ENCODE results near the gene NDOR1.
"Not testable (repeated sequence)": the region's sequence is repeated elsewhere in the genome, so short reads cannot be mapped to it uniquely, and the experiment has no call there.

The NDOR1 gene

DNA sequence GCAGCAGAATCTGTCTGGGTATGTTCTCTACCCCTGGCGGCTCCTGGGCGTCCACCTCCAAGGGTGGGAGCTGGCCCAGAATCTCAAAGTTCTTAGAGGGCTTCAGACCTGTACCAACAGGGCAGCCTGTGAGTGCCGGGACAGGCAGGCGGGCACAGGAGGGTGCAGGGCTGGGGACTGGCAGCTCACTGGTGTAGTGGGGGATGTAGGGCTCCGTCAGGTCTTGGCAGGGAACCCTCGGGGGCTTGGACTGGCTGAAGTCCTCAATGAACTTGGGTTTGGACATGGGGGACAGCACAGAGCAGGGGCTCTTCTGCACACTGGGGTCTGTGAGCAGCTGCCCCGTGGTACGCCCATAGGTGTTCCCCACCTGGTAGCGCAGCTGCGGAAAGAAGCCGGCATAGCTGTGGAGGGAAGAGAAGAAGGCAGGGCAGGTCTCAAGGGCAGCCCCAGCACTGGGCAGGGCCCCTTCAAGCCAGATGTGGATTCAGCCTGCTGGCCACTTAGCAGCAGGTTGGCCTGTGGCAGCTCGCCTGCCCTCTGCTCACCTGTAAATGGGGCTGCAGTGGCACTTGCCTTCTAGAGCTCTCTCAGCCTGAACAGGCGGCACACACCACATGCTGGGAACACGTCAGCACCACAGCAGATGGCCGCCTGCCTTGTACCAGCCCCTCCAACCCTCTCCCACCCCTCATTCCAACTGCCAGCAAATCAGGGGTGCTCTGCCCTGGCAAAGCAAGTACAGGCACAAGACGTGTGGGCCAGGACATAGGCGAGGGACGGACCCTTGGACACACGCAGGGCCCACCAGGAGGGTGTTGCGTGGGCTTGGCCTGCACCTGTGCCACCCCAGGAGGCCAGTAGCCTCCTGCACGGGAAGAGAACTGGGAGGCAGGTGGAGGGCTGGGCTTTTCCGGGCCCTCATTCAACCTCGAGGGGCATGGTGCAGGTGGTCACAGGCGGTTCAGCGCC lies 40.2 kb downstream of the NDOR1 start:
- DNase-seq = no peak

DNA sequence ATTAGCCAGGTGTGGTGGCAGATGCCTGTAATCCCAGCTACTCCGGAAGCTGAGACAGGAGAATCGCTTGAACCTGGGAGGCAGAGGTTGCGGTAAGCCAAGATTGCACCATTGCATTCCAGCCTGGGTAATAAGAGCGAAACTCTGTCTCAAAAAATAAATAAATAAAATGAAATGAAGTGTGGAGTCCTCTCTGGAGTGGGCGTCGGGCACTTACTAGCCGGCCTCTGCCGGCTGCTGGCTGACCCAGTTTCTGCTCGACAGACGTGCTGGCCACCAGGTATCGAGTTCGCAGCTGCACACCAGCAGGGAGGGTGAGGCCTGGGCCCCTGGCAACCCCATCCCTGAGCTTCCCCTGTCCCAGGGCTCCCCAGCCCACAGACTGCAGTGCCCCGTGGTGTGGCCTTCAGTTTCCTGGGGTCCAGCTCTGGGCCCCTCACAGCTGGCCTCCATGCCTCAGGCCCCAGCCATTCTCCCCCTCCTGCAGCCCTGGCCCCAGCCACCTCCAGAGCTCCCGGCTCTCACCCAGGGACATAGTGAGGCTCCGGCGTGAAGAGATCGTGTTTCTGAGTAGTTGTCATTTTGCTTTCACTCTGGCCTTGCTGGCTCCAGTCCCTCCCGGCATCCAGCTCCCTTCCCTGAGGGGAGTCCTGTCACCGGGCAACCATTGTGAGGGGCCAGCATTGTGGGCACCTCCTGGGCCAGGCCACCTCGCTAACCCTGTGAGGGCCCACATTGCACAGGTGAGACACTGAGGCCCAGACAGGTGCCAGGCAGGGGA lies 41.8 kb downstream of the NDOR1 start:
- DNase-seq = no peak

DNA sequence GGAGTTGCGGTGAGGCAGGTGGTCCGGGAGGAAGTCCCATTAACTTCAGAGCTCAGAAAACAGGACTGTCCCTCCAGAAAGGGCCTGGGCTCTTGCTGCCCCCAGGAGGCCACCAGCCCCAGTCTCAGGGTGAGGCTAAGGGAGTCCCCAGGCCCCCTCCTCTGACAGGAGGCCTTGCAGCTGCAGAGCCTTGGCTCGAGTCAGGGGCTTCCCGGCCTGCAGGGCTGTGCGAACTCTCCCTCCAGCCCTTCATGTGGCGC lies 42.3 kb downstream of the NDOR1 start:
- no peak for DNase-seq

DNA sequence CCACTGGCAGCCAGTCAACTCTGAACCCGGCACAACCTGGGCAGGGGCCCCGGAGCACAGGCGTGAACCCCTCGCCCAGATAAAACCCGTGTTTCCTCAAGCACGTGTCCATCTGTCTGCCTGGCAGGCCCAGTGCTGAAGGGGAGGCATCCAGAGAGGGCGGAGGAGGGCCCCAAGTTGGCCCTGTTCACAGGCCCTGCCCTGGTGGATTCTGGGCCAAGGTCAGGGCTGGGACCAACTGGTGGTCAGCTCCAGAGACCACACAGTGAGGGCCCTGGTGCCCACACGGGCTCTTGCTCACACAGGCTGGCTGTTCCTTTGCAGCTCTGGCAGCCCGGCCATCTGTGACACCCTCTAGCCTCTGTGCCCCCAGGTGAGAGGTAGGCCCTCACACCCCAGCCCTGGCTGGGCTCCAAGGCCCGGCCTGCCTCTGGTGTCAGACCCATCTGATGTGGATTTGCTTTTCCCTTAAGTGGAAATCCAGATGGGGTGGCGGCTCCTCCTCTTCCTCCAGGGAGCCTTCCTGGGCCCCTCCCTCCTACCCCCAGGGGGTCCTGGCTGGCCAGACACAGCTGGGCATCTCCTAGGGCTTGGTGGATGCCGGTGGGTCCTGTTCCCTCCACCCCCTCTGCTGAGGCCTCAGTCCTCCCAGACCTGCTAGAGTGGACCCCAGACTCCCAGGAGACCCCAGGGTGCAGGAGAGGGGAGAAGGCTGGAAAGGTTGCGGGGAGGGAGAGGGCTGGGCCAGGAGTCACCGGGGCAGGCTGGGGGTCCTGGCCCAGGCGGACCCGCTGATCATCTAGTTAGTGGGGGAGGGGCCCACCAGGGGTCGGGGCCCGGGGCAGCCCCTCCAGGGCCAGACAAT lies 45.1 kb downstream of the NDOR1 start:
- DNase-seq = no peak

DNA sequence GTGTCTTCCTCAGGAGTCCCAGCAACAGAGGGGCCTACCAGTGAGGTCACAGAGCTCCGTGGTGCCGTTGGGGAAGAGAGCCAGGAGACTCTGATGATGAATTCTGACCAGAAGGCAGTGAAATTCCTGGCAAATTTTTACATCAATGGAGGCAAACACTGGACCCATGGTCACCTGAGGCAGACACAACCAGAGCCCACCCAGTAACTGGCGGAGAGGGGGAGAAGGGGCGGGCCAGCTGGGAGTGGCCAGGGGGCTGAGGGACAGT lies 45.6 kb downstream of the NDOR1 start, which contains the start of gene STPG3:
STPG3 (plus strand) TSS at position 93 of the 268 bp plus-strand sequence; CDS start at position 94, 1 bp downstream.
- DNase-seq = no peak

DNA sequence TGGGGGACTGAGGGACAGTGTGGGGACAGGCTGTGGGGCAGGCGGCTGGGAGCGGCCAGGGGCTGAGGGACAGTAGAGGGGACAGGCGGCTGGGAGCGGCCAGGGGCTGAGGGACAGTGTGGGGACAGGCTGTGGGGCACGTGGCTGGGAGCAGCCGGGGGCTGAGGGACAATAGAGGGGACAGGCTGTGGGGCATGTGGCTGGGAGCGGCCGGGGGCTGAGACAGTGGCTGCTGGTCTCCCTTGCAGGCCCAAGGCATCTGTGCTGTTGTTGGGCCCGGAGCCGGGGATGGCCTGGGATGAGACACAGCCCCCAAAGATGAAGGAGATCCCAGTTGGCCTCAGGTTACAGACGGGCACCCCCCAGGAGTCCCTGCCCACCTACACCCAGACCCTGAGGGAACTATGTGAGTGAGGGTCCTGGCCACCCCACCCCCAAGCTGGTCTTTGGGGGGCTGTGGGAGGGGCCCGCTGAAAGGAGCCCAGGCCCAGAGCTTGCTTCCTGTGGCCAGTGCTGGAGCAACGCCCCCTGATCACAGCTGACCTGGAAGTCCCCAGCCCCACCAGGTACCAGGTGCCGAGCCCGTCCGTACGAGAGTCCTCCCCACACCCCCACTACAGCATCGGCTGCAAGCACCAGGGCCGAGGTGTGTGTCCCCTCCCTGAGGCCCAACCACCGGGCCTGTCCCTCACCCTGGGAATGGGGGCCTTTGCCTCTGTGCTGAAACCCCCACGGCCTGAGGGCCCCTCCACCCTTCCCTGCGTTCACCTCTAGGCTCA lies 46.2 kb downstream of the NDOR1 start:
- no peak for DNase-seq

DNA sequence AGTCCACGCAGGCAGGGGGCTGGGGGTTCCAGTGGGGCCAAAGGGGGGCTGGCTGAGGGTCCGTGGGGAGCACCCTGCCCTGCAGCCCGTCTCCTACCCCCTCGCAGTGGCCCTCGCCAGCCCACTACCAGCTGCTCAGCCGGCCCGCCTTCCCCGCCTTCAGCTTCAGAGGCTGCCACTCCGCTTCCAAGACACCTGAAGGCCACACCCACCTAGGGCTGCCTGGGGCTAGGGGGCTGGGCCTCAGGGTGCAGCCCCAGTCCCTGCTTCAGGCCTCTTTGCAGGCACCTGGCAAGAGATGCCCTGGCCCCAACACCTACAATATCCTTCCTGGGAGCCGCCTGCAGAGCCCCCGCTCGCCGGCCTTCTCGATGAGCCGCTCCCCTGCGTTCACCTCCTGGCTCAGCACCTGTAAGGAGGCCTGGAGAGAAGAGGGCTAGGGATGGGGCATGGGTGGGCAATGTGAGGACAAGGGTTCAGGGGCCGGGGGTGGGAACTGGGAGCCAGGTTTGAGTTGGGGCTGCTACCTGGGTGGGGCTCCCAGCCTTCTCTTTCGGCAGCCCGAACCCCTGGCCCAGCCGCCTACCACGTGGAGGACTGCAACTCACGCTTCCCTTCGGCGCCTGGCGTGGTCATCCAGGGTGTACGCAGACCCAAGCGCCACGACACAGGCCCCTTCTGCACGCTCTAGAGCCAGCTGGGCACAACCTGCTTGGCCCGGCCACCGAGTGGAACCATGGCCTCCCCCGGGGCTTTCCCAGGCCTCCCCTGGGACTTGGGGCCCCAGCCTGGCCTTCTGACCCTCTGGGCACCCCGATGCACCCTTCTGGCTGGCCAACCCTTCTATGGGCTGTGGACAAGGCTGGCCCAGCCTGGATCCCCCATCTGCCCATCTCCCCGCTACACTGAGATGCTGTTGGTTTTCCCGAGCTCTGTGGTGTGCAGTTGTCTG lies 47.3 kb downstream of the NDOR1 start:
- DNase-seq = no peak

DNA sequence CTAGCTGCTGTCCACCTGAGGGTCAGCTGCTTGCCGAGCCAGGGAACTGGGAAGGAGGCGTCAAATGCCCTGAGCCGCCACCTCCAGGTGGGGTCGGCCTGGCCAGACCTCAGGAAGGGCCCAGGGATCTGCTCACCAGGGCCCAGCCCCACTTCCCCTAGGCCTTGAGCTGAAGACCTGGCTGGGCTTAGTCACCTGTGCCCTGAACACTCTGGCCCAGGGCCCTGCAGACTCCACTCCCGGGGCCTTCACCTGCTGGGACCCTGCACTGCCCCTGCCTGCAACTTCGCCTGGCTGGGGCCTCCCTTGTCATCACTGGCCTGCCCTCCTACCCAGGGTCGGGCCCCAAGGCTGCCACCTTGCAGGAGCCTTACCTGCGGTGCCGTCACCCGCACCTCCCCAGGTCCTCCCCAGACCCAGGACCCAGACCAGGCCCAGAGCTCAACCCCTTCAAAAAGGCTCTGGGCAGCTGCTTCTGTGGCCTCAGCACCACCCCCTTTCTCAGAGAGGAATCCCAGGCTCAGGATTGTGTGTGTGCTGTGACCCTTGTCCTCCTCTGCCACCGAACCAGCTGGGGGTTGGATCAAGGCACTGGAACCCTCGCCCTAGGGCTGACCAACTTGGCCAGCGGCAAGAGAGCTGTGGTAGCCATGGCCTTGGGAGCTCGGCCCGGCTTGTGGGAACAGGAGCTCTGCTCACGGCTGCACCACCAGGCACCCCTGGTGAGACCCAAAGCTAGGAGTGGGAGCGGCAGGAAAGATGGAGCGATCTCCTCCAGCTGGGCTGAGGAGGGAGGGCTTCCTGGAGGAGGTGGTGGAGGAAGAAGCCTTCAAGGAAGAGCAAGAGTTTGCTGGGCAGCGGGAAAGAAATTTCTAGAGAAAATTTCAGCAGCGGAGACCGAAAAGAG lies 48.5 kb downstream of the NDOR1 start:
- DNase-seq = no peak

DNA sequence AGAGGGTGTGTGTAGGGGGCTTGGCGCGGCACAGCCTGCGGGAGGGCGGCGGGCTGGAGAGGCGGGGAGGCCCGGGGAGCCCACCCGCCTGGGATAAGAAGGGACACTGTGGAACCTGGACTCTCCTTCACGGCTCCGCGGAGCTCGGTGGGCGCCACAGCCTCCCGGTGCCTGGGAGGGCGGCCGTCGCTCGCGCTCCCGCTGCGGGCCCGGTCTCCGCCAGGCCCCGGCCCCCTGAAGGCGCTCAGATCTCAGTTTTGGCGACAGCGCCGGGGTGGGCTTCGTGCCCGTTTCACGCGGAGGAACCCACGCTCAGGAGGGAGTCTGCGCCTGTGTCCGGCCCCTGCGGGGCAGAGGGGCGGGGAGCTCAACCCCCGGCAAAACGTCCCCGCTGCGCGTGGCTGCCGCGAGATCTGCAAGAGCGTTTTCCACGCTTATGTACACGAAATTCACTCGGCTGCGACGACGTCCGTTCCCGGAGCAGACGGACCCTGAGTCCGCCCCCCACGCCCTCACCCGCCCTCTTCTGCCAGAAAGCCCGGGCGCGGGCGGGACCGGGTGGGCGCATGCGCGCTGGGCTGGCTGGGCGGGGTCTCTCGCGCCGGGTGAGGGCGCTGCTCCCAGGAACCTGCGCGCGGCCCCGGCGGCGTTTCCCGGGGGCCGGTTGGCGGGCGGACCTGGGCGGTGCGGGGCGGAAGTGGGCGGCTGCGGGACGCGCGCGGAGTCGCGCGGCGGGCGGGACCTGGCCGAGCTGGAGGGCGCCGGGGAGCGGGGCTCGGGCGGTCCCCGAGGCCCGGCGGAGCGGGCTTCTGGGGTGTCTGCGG lies 49.3 kb downstream of the NDOR1 start, which contains the start of gene NELFB:
NELFB (plus strand) TSS at position 704 of the 824 bp plus-strand sequence.
- peak; percentile 94 for DNase-seq

DNA sequence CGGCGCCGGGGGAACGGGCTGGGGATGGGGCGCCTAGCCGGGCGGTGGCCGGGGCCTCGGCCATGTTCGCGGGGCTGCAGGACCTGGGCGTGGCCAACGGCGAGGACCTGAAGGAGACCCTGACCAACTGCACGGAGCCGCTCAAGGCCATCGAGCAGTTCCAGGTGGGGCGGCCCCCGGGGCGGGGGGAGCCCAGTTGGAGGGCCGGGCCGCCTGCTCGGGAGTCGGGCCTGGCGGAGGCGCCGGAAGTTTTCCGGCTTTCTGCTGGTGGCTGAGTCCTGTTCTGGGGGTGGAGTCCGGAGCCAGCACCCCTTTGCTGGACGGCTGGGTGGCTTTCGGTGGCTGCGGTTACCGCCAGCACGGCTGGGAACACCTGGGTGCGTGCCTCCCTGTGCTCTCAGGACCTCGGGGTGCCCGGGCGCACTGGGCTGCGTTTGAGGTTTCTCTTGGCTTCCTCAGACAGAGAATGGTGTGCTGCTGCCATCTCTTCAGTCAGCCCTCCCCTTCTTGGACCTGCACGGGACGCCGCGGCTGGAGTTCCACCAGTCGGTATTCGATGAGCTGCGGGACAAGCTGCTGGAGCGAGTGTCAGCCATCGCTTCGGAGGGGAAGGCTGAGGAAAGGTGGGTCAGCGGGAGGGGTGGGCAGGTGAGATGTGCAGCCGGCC lies 50.1 kb downstream of the NDOR1 start:
- DNase-seq = no peak

DNA sequence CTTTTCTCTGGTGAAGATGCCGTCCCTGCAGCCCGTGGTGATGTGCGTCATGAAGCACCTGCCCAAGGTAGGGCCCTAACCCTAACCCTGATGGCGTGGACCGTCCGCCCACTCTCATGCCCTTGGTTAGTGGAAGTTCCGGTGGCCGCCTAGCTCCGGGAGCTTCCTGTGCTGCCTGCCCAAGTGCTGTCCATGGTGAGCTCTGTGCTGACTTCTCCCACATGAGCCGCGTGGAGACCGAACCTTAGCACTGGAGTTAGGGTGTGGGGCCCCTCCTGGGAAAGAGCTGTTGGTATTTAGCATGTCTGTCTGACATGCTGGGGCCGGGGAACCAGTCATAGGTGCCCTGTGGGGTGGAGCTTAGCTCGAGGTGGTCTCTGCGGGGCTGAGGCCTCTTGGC lies 50.9 kb downstream of the NDOR1 start:
- no peak for DNase-seq

DNA sequence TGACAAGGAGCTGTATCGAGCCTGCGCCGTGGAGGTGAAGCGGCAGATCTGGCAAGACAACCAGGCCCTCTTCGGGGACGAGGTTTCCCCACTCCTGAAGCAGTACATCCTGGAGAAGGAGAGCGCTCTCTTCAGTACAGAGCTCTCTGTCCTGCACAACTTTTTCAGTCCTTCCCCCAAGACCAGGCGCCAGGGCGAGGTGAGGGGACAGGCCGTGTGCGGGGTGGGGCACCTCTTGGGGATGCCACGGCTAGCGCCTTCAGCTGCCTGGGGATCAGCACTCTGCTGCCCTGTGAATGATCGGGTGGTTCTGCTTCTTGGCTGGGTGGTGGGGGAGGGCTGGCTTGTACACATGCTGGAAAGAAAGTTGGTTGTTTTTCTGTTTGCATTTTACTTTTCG lies 51.4 kb downstream of the NDOR1 start:
- DNase-seq = no peak

DNA sequence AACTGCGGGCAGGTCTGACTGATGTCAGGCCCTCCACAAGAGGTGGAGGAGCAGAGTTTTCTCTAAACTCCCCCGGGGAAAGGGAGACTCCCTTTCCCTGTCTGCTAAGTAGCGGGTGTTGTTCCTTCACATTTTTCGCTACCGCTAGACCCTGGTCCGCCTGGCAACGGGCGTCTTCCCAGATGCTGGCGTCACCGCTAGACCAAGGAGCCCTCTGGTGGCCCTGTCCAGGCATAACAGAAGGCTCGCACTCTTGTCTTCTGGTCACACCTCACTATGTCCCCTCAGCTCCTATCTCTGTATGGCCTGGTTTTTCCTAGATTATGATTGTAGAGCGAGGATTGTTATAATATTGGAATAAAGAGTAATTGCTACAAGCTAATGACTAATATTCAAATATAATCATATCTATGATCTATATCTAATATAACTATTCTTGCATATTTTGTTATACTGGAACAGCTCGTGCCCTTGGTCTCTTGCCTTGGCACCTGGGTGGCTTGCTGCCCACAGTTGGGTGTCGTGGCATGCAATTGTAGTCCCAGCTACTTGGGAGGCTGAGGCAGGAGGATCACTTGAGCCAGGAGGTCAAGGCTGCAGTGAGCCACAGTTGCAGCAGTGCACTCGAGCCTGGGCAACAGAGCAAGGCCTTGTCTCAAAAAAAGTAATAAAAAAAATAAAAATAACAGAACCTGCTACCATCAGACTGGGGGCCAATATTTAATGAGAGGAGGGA lies 56.8 kb downstream of the NDOR1 start:
- not testable (repeated sequence) for DNase-seq

DNA sequence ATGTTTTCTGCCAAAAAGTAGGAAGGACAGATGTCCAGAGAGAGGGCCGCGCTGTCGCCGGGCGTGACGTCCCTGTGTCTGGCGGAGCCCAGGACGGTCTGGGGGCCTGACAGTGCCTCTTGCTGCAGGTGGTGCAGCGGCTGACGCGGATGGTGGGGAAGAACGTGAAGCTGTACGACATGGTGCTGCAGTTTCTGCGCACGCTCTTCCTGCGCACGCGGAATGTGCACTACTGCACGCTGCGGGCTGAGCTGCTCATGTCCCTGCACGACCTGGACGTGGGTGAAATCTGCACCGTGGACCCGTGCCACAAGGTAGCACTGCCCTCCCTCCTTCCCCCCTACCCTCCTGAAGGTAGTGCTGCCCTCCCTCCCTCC lies 57.4 kb downstream of the NDOR1 start:
- DNase-seq = no peak

DNA sequence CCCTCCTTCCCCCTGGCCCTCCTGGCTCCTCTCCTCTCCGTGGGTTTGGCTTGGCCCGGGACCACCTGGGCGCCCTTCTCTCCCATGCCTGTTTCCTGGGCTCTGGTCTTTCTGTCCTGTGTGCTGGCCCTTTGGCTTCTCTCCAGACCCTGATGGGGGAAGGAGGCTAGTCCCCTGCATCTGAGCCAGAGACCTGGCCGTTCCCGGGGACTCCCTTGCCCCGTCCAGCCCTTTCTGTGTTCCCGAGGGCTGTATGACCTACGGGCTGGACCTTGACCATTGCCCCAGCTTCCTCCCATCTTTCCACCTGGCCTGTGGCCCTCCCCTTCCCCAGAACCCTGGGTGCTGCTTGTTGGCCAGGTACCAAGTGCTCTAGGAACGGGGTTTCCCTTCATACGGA lies 58.0 kb downstream of the NDOR1 start:
- DNase-seq = no peak

DNA sequence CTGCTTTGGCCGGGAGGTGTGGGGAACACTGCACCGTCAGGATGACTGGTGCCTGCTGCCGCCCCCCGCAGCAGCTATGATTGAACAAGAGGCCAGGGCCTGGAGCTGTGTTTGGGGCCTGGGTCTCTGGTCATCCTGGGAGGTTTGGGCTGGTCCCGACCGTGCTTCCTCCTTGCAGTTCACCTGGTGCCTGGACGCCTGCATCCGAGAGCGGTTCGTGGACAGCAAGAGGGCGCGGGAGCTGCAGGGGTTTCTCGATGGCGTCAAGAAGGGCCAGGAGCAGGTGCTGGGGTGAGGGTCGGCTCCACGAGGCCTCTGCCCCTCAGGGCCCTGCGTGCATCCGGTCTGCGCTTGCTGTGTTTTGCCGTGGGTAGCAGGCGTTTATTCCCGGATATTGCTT lies 58.6 kb downstream of the NDOR1 start:
- no peak for DNase-seq

DNA sequence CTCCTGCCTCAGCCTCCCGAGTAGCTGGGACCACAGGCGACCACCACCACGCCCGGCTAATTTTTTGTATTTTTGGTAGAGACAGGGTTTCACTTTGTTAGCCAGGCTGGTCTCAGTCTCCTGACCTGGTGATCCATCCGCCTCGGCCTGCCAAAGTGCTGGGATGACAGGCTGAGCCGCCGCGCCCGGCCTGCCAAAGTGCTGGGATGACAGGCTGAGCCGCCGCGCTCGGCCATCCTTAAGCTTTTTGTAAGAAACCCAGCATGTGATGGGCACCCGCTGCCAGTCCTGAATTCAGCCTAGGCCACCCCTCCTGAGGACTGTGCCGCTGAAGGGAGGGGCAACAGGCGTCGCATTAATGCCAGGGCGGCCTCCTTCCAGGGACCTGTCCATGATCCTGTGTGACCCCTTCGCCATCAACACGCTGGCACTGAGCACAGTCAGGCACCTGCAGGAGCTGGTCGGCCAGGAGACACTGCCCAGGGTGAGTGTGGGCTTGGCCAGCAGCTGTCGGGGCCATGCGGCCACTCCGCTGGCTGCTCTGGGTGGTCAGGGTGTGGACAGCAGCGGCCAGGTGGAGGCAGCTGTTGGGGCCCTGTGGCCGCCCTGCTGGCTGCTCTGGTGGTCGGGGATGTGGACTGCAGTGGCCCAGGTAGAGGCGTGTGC lies 60.1 kb downstream of the NDOR1 start:
- no peak for DNase-seq

DNA sequence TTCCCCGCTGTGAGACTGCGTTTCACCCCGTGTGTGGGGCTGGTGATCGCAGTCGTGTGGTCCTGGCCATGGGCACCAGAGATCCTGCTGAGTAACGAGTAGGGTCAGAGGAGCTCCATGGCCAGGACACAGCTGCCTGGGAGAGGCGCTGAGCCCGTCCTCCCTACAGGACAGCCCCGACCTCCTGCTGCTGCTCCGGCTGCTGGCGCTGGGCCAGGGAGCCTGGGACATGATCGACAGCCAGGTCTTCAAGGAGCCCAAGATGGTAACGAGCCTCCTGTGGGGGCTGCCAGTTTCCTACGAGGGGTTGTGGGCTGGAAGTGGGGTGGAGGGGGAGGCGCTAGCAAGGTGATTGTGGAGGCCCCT lies 60.6 kb downstream of the NDOR1 start:
- no peak for DNase-seq
